Measurements from ENCODE around the gene ANKAR.
"Not testable (repeated sequence)": the region's sequence is repeated elsewhere in the genome, so short reads cannot be mapped to it uniquely, and the experiment has no call there.

Gene ANKAR

DNA sequence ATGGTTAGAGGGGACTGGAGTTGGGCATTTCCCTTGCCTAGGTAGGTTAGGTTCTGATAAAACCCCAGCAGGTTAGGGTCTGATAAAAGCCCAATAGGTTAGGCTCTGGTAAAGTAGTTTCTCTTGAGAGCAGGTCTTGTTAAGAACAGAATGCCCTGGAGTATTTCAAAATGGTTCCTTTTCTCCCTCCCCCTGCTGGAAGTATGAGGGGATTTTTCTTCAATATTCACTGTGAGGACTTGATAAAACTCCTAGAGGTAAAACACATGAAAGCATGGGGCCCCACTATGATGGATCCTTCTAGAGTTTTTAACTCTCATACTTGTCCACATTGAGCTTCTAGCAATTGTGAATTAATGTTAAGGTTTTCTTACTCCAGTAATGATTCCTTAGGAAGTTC, 27.6 kb downstream of the ANKAR start:
- DNase-seq (ENCODE audit: low read depth, low spot score) = no peak

- no peak for DNase-seq (ENCODE audit: low read depth, low spot score)
Observed at GRCh38 chr2:189709501-189710221, 35.2 kb downstream of the ANKAR start.

DNA sequence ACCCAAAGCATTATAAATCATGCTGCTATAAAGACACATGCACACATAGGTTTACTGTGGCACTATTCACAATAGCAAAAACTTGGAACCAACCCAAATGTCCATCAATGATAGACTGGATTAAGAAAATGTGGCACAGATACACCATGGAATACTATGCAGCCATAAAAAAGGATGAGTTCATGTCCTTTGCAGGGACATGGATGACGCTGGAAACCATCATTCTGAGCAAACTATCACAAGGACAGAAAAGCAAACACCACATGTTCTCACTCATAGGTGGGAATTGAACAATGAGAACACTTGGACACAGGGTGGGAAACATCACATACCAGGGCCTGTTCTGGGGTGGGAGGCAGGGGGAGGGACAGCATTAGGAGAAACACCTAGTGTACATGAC, 43.1 kb downstream of the ANKAR start:
- not testable (repeated sequence) for DNase-seq (ENCODE audit: low read depth, low spot score)

GRCh38 chr2:189719571-189719970, 45.1 kb downstream of the ANKAR start:
- DNase-seq (ENCODE audit: low read depth, low spot score) = no peak

DNA sequence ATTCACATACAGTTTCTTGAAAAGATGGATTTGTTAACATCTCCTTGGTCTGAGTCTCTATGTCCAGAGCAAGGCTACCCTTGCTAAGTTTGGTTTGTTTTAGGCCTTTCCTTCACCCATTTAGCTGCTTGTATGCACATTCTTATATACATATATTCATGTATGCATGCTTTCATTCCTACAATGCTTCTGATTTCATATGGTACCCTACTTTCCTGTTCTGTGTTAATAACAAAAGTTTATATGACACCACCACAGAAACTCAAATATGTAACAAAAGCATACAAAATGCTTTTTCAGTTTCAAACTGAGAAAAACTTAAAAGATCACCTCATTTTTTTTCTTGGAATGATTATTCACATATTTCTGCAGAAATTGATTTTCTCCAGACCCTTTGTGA, 48.7 kb downstream of the ANKAR start:
- no peak for DNase-seq (ENCODE audit: low read depth, low spot score)

Measured in iPS DF 19.7 (cell line).